ENCODE results near the gene MORN1. TPM values are rescaled to one million over a fixed set of nuclear protein-coding genes. Genes with fewer than 3 reads are reported as not detected.

MORN1 gene
- total and polyA plus RNA-seq, 10 donors: 1.9 to 13.5 (median 6.9) TPM

DNA sequence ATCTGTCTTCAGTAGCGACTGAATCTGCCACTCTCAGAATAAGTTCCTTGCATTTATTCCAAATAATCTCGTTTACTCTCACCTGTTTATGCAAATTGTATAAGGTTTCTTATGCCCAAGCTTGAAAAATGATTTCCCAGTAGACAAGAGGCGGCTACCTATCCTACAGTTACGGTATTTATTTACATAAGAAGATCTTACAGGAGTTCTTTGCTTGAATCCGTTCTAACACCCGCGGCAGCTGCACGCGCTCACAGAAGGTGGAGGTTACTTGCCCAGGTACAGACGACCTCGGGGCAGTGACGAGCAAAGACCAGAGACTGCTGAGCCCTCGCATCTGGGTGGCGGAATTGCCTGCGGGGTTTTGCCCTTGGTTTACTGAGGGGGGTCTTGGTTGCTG lies 83.4 kb downstream of the MORN1 start:
- Histone ChIP-seq H3K4me3 (no peak overlapping the region), H3K36me3 (peaks cover 3 to 66% (median 61%) of the 10 kb centered on the region in 6 donors), H3K27me3 (replicated peaks in 1 of 7) (no peaks in the 10 kb centered on the region), H3K27ac (no peak overlapping the region), H3K4me1 (peaks cover 23 to 58% (median 40%) of the 10 kb centered on the region in 6 donors), H3K9me3 (no peaks in the 10 kb centered on the region)
- no peak for TF ChIP-seq POLR2AphosphoS5 (IDR thresholded peaks at IDR 0.05)
- TF ChIP-seq POLR2A (IDR thresholded peaks at IDR 0.05): no peak
- TF ChIP-seq, protein P1, sequence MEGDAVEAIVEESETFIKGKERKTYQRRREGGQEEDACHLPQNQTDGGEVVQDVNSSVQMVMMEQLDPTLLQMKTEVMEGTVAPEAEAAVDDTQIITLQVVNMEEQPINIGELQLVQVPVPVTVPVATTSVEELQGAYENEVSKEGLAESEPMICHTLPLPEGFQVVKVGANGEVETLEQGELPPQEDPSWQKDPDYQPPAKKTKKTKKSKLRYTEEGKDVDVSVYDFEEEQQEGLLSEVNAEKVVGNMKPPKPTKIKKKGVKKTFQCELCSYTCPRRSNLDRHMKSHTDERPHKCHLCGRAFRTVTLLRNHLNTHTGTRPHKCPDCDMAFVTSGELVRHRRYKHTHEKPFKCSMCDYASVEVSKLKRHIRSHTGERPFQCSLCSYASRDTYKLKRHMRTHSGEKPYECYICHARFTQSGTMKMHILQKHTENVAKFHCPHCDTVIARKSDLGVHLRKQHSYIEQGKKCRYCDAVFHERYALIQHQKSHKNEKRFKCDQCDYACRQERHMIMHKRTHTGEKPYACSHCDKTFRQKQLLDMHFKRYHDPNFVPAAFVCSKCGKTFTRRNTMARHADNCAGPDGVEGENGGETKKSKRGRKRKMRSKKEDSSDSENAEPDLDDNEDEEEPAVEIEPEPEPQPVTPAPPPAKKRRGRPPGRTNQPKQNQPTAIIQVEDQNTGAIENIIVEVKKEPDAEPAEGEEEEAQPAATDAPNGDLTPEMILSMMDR (IDR thresholded peaks at IDR 0.05 in 8 of 11, conservative IDR thresholded peaks at IDR 0.05 in 3 of 11): no peak
- DNase-seq: no peak
- WGBS, 5 donors: 90 to 97% (median 93%) methylated on average over 15 of the region's 15 CpGs
- intact Hi-C loops (cut with DNase I; ENCODE audit: low total_unique reads): no loop called here

DNA sequence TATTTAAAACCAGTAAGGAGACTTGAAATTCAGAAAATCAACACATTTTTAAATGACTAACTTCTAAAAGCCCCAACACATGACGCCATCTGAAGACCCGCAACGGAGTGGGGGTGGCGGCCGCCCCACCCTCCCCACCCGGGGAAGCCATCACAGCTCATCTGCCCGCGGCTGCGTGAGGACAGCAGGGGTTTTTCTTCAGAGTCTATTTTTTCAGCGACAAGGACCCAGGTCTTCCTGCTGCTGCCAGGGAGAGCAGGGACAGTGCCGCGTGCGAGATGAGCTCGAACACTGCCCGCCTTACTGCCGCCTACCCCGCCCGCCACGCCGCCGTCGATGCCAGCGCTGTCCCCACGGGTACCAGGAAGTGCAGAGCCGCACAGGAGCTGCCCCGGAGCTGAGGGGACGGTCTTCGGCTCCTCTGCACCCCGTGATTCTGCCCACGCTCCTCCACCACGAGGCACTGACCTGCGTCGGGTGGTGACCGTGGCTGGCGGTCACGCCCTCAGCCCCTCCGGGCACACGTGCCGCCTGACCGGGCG lies 84.2 kb downstream of the MORN1 start:
- Histone ChIP-seq H3K27me3 (replicated peaks in 1 of 7) (no peaks in the 10 kb centered on the region), H3K36me3 (peaks cover 3 to 71% (median 64%) of the 10 kb centered on the region in 6 donors), H3K9me3 (no peaks in the 10 kb centered on the region), H3K4me1 (peaks cover 22 to 58% (median 39%) of the 10 kb centered on the region in 6 donors), H3K27ac (no peak overlapping the region), H3K4me3 (no peak overlapping the region)
- 93 to 97% (median 95%) methylated on average over 37 to 41 of the region's 41 CpGs for WGBS, 5 donors
- intact Hi-C loops (cut with DNase I; ENCODE audit: low total_unique reads): no loop called here
- DNase-seq: no peak
- TF ChIP-seq POLR2A (IDR thresholded peaks at IDR 0.05) (no peak), POLR2AphosphoS5 (IDR thresholded peaks at IDR 0.05) (peak in 2 of 3 donors; percentile 15 to 53)

DNA sequence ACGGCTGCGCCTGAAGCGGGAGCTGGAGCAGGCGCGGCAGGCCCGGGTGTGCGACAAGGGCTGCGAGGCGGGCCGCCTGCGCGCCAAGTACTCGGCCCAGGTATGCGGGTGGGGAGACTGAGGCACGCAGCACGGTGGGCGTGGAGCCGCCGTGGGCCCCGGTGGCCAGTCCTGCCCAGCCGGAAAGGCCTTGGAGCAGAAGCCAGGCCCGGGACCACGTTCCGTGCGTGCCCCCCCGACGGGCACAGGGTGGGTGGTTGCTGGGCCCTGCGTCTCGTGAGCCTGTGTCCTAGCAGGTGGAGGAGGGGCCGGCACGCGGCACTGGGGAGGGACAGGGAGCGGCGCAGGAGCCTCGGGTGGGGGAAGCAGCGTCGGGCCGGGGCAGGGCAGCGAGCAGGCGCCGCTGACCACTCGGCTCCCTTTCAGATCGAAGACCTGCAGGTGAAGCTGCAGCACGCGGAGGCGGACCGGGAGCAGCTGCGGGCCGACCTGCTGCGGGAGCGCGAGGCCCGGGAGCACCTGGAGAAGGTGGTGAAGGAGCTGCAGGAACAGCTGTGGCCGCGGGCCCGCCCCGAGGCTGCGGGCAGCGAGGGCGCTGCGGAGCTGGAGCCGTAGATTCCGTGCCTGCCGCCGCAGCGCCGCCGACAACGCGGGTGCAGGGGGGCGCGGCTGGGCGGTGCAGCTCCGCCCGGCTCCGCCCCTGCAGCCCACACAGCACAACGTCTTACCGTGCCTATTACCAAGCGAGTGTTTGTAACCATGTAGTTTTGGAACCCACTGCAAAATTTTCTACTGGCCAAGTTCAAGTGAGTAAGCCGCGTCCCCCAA lies 85.0 kb downstream of the MORN1 start:
- H3K27me3 ChIP-seq (replicated peaks in 1 of 7): no peaks in the 10 kb centered on the region
- H3K27ac ChIP-seq: no peak overlapping the region
- no peak overlapping the region for H3K4me3 ChIP-seq
- 93 to 96% (median 95%) methylated on average over 55 to 81 of the region's 81 CpGs for WGBS, 5 donors
- intact Hi-C loops (cut with DNase I; ENCODE audit: low total_unique reads): no loop called here
- DNase-seq: no peak
- H3K4me1 ChIP-seq: peaks cover 22 to 58% (median 39%) of the 10 kb centered on the region in 6 donors
- H3K9me3 ChIP-seq: no peaks in the 10 kb centered on the region
- peaks cover 3 to 71% (median 64%) of the 10 kb centered on the region in 6 donors for H3K36me3 ChIP-seq
- TF ChIP-seq, protein P1 (IDR thresholded peaks at IDR 0.05 in 8 of 11, conservative IDR thresholded peaks at IDR 0.05 in 3 of 11): no peak
- TF ChIP-seq POLR2AphosphoS5 (IDR thresholded peaks at IDR 0.05): peak in 2 of 3 donors; percentile 37 to 58

DNA sequence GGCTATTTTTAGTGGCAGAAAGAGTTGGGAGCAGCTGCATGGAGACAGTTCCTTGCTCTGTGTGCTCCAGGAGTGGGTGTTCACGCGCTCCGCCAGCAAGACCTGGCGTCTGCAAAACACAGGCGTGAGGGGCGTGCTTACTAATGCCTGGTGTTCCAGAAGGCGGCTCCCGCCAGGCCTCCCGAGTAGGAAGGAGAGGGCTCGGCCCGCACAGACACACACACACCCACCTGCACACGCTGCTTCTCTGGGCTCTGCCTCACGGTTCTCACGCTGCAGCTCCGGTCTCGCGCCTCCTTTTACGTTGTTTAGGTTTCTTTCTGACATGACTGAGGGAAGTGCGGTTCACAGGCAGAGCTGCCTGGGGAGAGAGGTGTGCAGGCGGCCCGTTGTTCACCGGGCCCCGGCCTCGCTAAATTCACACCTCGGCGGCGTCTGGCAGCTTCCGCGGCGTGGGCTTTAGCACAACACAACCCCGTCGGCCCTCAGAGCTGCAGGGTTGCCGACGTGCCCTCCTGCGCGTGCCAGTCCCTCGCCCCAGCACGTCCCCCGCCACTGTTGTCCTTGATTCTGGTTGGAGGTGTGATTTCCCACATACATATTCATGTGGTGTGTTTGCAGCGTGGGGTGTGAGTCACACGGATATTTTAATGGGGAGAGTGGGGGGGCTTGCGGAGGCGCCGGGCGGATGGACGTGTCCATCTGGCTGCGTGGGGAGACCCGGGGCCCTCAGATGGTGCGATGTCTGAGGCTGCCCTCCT lies 86.3 kb downstream of the MORN1 start:
- H3K27me3 ChIP-seq (replicated peaks in 1 of 7): peaks cover 0 to 6% (median 0%) of the 10 kb centered on the region in 7 donors
- H3K36me3 ChIP-seq: peaks cover 3 to 68% (median 64%) of the 10 kb centered on the region in 6 donors
- H3K27ac ChIP-seq: peak overlapping the region in 1 of 8 donors; percentile 22
- H3K4me3 ChIP-seq: no peak overlapping the region
- H3K9me3 ChIP-seq: no peaks in the 10 kb centered on the region
- TF ChIP-seq, protein P1 (IDR thresholded peaks at IDR 0.05 in 8 of 11, conservative IDR thresholded peaks at IDR 0.05 in 3 of 11): no peak
- TF ChIP-seq POLR2A (IDR thresholded peaks at IDR 0.05) (no peak), POLR2AphosphoS5 (IDR thresholded peaks at IDR 0.05) (peak in 1 of 3 donors; percentile 3)
- 88 to 97% (median 93%) methylated on average over 46 to 49 of the region's 49 CpGs for WGBS, 5 donors
- H3K4me1 ChIP-seq: peaks cover 22 to 58% (median 41%) of the 10 kb centered on the region in 6 donors
- no peak for DNase-seq
- intact Hi-C loops (cut with DNase I; ENCODE audit: low total_unique reads): no loop called here
